CD4-positive, alpha-beta T cell treated with Interleukin-21 for 1 hour (primary cell): ENCODE data around the gene SFMBT1.
"Not testable (repeated sequence)": the region's sequence is repeated elsewhere in the genome, so short reads cannot be mapped to it uniquely, and the experiment has no call there.

Source experiments
- DNase-seq: peaks from one replicate; pipeline ENCODE4 v3.0.0-alpha.2; 2020

SFMBT1 gene

DNA sequence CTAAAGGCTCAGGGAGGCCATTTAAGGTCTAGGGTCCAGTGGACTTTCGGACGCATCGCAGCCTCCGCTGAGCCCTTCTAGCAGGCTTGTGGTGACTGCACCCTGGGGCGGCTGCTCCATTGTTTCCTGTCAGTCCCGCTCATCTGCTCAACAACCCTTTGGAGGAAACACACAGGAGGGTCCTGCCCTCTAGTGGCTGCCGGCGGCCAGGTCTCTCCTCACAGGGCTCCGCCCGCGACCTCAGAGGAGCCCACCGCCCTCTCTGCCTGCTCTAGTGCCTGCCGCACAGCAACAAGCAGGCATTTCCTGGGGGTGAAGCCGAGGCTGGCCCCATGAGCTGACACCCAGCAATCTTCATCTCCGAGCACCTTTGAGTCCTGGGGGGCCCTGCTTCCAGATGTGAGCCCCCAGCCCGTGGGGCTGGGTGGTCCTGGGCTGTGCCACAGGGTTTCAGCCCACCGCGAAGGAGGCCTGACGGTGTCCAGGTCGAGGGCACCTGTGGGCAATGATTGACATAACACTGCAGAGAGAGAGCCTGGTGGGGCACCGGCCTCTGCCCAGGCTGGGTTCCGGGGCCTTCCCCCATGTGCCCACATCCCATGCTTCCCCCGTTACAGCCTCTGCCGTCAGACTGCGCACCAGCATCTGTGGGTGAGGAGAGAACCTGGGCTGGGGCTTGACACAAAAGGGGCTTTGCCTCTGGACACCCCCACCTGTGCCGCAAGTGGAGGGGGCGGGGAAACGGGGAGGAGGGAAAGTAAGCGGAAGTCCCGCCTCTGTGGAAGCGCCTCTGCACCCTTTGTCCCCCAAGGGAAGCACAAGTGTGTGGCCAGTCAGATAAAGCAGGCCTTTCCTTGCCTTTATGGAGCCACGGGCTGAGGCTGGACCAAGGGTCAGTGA is 27.0 kb upstream of the SFMBT1 start:
- DNase-seq = peak; percentile 88

GRCh38 chr3:53071882-53072431 is 26.1 kb upstream of the SFMBT1 start:
- DNase-seq = no peak

- no peak for DNase-seq
These were observed 23.7 kb upstream of the SFMBT1 start for GRCh38 chr3:53069422-53070068.

DNA sequence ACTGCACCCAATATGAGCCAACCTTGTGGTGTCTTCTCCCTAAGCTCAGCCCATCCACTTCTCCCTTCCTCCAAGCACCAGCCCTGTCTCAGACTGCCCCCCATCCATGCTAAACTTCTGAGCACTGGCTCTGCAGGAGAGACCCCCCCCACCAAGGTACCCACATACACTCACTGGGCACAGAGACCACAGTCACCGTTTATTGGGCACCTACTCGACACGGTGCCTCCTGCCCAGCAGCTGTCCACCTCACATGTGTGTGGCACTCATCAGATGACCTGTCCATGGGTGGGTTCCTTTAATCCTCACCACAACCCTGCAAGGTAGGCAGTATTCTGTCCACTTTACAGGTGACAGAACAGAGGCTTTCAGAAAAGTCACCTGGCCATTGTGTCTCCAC is 22.3 kb upstream of the SFMBT1 start:
- no peak for DNase-seq

DNA sequence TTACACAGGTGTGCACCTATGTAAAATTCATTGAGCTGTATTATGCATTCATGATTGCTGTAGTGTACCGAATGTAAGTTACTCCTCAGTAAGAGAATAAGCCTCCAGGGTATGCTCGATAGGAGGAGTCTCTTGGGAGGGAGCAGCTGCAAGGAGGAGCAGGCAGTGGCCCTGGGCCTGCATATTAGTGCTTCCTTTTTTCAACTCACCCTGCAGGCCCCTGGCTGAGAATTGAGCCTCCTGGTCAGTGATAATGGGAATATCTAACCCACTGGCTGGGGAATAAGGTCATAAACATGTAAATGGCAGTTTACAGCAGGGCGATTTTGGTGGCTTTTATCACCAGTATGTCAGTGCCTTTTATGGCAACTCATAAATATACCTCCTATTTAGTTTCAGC is 21.7 kb upstream of the SFMBT1 start:
- no peak for DNase-seq

GRCh38 chr3:53065841-53066480 is 20.1 kb upstream of the SFMBT1 start:
- no peak for DNase-seq

- no peak for DNase-seq
These were observed 17.0 kb upstream of the SFMBT1 start for GRCh38 chr3:53062905-53063304.

GRCh38 chr3:53056442-53056841 is 10.6 kb upstream of the SFMBT1 start:
- DNase-seq = no peak

DNA sequence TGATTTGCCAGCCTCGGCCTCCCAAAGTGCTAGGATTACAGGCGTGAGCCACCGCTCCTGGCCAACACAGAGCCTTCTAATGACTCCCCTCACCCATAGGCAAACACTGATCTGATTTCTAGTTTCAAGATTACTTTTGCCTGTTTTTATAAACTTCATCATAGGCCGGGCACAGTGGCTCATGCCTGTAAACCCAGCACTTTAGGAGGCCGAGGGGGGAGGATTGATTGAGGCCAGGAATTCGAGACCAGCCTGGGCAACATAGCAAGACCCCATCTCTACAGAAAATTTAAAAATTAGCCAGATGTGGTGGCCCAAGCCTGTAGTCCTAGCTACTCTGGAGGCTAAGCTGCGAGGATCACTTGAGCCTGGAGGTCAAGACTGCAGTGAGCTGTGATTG is 8.4 kb upstream of the SFMBT1 start:
- not testable (repeated sequence) for DNase-seq

DNA sequence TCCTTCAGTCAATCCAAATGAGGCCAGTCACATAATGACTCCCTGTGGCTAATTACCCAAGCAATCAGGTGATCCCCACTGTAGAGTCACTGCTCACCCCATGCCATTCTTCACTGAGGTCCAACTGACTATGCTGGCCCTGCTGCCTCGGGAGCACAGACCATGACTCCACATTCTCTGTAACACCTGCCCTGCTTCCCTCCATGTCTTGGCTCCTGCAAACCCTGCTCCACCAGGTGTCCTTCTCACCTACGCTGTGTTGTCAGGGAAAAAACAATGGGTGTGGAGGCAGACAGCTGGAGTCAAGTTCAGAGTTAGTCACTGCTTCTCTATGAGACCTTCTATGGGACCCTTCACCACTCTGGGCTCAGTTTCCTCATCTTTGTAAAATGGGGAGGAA is 6.1 kb upstream of the SFMBT1 start:
- DNase-seq = no peak

- no peak for DNase-seq
These were observed 4.1 kb upstream of the SFMBT1 start for GRCh38 chr3:53049987-53050386.

DNA sequence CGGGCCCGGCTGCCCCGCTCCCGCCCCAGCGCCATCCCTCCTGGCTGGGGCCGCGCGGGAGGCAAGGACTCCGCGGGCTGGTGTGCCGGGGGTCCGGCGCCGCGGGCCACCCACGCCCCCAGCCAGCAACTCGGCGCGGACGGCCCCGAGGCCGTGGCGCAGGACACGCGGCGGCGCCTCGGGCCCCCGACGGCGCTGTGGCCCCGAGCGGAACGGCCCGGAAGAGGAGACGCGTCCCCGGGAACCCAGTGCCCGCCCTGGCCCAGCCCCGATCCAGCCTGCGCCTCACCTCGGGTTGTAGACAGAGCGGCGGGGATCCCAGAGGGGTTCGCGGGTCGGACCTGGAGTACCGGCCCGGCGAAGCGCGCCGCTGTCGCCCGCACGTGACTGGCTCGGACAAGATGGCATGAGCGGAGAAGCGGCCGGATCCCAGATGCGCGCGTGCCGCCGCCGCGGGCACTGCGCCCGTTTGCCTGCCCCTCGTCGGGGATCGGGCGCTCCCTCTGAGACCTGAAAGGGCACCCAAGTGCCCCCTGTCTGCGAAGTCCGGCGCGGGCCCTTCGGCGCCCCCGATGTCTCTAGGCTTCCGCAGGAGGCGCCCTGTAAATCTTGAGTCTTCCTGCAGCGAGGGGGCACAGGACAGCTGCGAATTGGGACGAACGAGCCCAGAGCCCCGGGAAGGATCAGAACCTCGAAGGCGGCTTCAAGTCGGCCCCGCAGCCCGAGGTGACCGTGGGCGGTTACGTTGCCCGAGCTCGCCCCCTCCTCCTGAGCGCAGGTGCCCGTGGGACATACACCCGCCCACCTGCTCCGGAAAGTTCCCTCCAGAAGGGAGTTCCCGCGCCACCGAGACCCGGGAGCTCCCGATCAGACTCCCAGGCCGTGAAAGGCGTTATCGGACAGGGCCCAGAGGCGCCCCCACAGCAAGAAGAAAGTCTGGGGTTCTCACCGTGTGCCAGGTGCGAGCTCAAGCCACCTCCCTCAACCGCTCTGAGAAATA is 598 bp upstream of the SFMBT1 start:
- DNase-seq = peak; percentile 76

- peak; percentile 79 for DNase-seq
These were observed 959 bp downstream of the SFMBT1 start for GRCh38 chr3:53044711-53045517.

DNA sequence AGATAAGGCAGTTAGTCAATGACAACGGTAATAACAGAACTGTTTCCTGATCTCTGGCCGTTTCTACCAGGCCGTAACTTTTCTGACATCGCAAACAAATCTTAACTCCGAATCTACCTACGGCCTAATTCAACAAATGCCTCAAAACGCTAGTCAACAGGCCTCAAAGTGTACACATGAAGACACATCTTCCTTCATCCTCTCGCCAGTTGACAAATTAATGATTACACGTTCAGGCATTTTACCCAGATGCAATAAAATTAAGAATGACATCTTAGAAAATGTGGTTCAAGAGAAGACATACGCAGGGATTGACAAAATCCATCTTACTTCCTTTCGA is 1.5 kb downstream of the SFMBT1 start:
- no peak for DNase-seq

GRCh38 chr3:53043738-53044137 is 2.1 kb downstream of the SFMBT1 start:
- DNase-seq = peak; percentile 33

- no peak for DNase-seq
These were observed 3.2 kb downstream of the SFMBT1 start for GRCh38 chr3:53042651-53043050.

DNA sequence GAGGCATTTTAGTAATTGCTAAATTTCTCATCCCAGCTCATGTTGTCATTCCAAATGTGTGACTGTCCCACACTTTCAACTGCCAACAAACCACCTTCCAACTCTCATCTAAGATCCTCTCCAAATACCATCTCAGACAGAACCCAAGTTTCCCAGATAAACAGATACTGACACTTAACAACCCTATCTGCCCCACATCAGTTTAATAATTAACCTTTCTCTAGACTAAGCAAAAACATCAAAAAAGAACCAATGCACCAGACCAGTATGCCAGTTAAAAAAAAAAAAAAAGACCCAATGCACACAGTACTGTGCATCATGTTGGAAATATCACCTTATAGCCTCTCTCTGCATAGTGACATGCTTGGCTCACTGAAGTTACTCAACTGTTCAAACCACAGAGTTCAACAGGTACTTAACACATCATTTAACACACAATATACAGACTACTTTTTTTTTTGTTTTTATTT is 5.5 kb downstream of the SFMBT1 start:
- DNase-seq = no peak

GRCh38 chr3:53039376-53039752 is 6.5 kb downstream of the SFMBT1 start:
- DNase-seq = no peak

GRCh38 chr3:53038679-53039375 is 7.0 kb downstream of the SFMBT1 start:
- DNase-seq = no peak

GRCh38 chr3:53035825-53036619 is 9.9 kb downstream of the SFMBT1 start:
- DNase-seq = peak; percentile 34
